PC-3 (cell line): ENCODE results near the gene PACRGL. TPM values are rescaled to one million over a fixed set of nuclear protein-coding genes. Genes with fewer than 3 reads are reported as not detected.
A peak's percentile ranks its signal among the peaks of the same experiment; 100 is the strongest.

Experiments used
- ATAC-seq: fragments of 200-7000 bp; cut with Tn5 transposase; 2 replicates; pipeline ENCODE4 v1.9.1; 2020; ENCODE audit warnings: mild to moderate bottlenecking, moderate library complexity
- BruUV-seq: library from RNA; stranded (reverse); fragments of 400-500 nt; replicated peaks from 2 replicates; lab custom pipeline; 2021; lab: Mats Ljungman, UMichigan
- CTCF ChIA-PET: fragments of 300-600 bp; sonication (Branson Sonifier 250); formaldehyde crosslinking; loops from one replicate; lab custom pipeline; 2022; ENCODE audit warnings: antibody characterized with exemption; lab: Charles Lee
- POLR2A ChIA-PET: fragments of 300-600 bp; sonication (Branson Sonifier 250); formaldehyde crosslinking; loops from one replicate; lab custom pipeline; 2022; ENCODE audit warnings: antibody characterized with exemption; ENCODE audit not compliant: unreplicated experiment; lab: Charles Lee
- DNase-seq: peaks from one replicate; pipeline ENCODE4 v3.0.0-alpha.2; 2015
- H2AFZ ChIP-seq: fragments of 300-600 bp; sonication (generic); 2 replicates; pipeline ENCODE4 v1.6.0; 2016; ENCODE audit warnings: antibody characterized with exemption, low read length
- H3F3A ChIP-seq: fragments of 300-600 bp; sonication (generic); one replicate; pipeline ENCODE4 v1.6.0; 2017; ENCODE audit warnings: antibody characterized with exemption, low read length, control low read depth, mild to moderate bottlenecking; ENCODE audit not compliant: unreplicated experiment
- H3K27ac ChIP-seq: fragments of 300-600 bp; sonication (generic); 2 replicates; pipeline ENCODE4 v1.5.1; 2016; ENCODE audit warnings: mild to moderate bottlenecking, low read length
- H3K27me3 ChIP-seq: fragments of 300-600 bp; sonication (generic); 2 replicates; pipeline ENCODE4 v1.6.1; 2016; ENCODE audit warnings: low read length, mixed read lengths
- H3K36me3 ChIP-seq: fragments of 300-600 bp; sonication (generic); 2 replicates; pipeline ENCODE4 v1.6.1; 2016; ENCODE audit warnings: low read depth, mixed run types, low read length, mixed read lengths
- H3K4me1 ChIP-seq: fragments of 300-600 bp; sonication (generic); 2 replicates; pipeline ENCODE4 v1.5.1; 2016; ENCODE audit warnings: low read length; ENCODE audit not compliant: insufficient read depth
- H3K4me2 ChIP-seq: fragments of 300-600 bp; sonication (generic); 2 replicates; pipeline ENCODE4 v1.6.0; 2016; ENCODE audit warnings: low read length
- H3K4me3 ChIP-seq: fragments of 300-600 bp; sonication (generic); 2 replicates; pipeline ENCODE4 v1.5.1; 2016; ENCODE audit warnings: mild to moderate bottlenecking, low read length, mixed read lengths
- H3K79me2 ChIP-seq: fragments of 300-600 bp; sonication (generic); 2 replicates; pipeline ENCODE4 v1.6.1; 2017; ENCODE audit warnings: low read length, mixed read lengths
- H3K9ac ChIP-seq: fragments of 300-600 bp; sonication (generic); 2 replicates; pipeline ENCODE4 v1.6.0; 2016; ENCODE audit warnings: mild to moderate bottlenecking, low read length
- H3K9me2 ChIP-seq: fragments of 300-600 bp; sonication (generic); replicated peaks from 2 replicates; pipeline ENCODE4 v1.6.1; 2016; ENCODE audit warnings: mixed run types, low read length, mixed read lengths
- H3K9me3 ChIP-seq: fragments of 300-600 bp; sonication (generic); 2 replicates; pipeline ENCODE4 v1.6.1; 2016; ENCODE audit warnings: low read length, mixed read lengths
- H4K20me1 ChIP-seq: fragments of 300-600 bp; sonication (generic); 2 replicates; pipeline ENCODE4 v1.6.1; 2016; ENCODE audit warnings: low read length, mixed read lengths
- CTCF ChIP-seq: fragments of 300-600 bp; sonication (generic); conservative IDR thresholded peaks from 2 replicates; pipeline ENCODE4 v1.5.1; 2017; ENCODE audit warnings: antibody characterized with exemption, low read depth, mild to moderate bottlenecking, low read length
- EZH2 ChIP-seq: fragments of 300-600 bp; sonication (generic); IDR thresholded peaks from one replicate; pipeline ENCODE4 v1.6.1; 2017; ENCODE audit warnings: antibody characterized with exemption, mild to moderate bottlenecking, low read length; ENCODE audit not compliant: unreplicated experiment
- EZH2phosphoT487 ChIP-seq: fragments of 300-600 bp; sonication (generic); IDR thresholded peaks from 2 replicates; pipeline ENCODE4 v1.6.1; 2018; ENCODE audit warnings: mild to moderate bottlenecking, antibody characterized with exemption, low read length, borderline replicate concordance
- intact Hi-C: fragments of 100-400 bp; cut with micrococcal nuclease; formaldehyde crosslinking; loops from 2 replicates; pipeline ENCODE4 v1.9.0; 2023
- total RNA-seq: library from RNA; depleted of rRNA; stranded (reverse); fragments of >200 nt; gene quantifications from 2 replicates; pipeline ENCODE4 v1.2.3, GENCODE V29; 2014

Gene PACRGL
- total RNA-seq, 1 experiment from 2014 or later = 25.9 TPM

GRCh38 chr4:20658456-20658855, 41.8 kb upstream of the PACRGL start:
- Histone ChIP-seq H3K9me3 (no peaks in the 10 kb centered on the region), H3K9me2 (no peaks in the 10 kb centered on the region), H3K9ac (no peak overlapping the region), H3K4me1 (peaks cover 19% of the 10 kb centered on the region), H2AFZ (no peak overlapping the region), H3K4me2 (no peak overlapping the region), H3F3A (no peaks in the 10 kb centered on the region), H3K36me3 (no peaks in the 10 kb centered on the region), H3K27ac (no peak overlapping the region), H3K27me3 (no peaks in the 10 kb centered on the region), H4K20me1 (no peaks in the 10 kb centered on the region), H3K4me3 (no peak overlapping the region), H3K79me2 (no peaks in the 10 kb centered on the region)
- ATAC-seq = no peak
- DNase-seq = peak; percentile 28
- POLR2A ChIA-PET = no interaction called here
- intact Hi-C loops = no loop called here
- no TSS peak for BruUV-seq
- TF ChIP-seq EZH2phosphoT487 (no peak), CTCF (no peak), EZH2 (no peak)
- CTCF ChIA-PET = no interaction called here

- DNase-seq = peak; percentile 56
- TF ChIP-seq EZH2 = no peak
- TF ChIP-seq CTCF = no peak
- no peak for TF ChIP-seq EZH2phosphoT487
- Histone ChIP-seq H3K79me2 (no peaks in the 10 kb centered on the region), H3K27me3 (no peaks in the 10 kb centered on the region), H3K27ac (no peak overlapping the region), H2AFZ (no peak overlapping the region), H3K36me3 (no peaks in the 10 kb centered on the region), H3K9me2 (no peaks in the 10 kb centered on the region), H3K4me3 (no peak overlapping the region), H3F3A (no peaks in the 10 kb centered on the region), H3K4me1 (peaks cover 19% of the 10 kb centered on the region), H3K9me3 (no peaks in the 10 kb centered on the region), H3K4me2 (peak overlapping the region; percentile 9; the same call in 1 of the 2 replicates), H4K20me1 (no peaks in the 10 kb centered on the region), H3K9ac (no peak overlapping the region)
- ATAC-seq = peak; percentile 60
- POLR2A ChIA-PET = no interaction called here
- no TSS peak for BruUV-seq
- CTCF ChIA-PET = no interaction called here
- intact Hi-C loops = no loop called here
Measured at GRCh38 chr4:20662851-20663250, 37.4 kb upstream of the PACRGL start.

- no TSS peak for BruUV-seq
- no peak overlapping the region for H3K9ac ChIP-seq
- H4K20me1 ChIP-seq = no peaks in the 10 kb centered on the region
- no peaks in the 10 kb centered on the region for H3K79me2 ChIP-seq
- H3K36me3 ChIP-seq = no peaks in the 10 kb centered on the region
- H2AFZ ChIP-seq = no peak overlapping the region
- no peaks in the 10 kb centered on the region for H3K9me2 ChIP-seq
- DNase-seq (no peak), ATAC-seq (no peak)
- intact Hi-C loops = no loop called here
- no peaks in the 10 kb centered on the region for H3F3A ChIP-seq
- no peaks in the 10 kb centered on the region for H3K27me3 ChIP-seq
- H3K4me3 ChIP-seq = no peak overlapping the region
- no peaks in the 10 kb centered on the region for H3K9me3 ChIP-seq
- ChIA-PET CTCF (no interaction called here), POLR2A (no interaction called here)
- H3K4me1 ChIP-seq = peaks cover 10% of the 10 kb centered on the region
- no peak overlapping the region for H3K27ac ChIP-seq
- H3K4me2 ChIP-seq = no peak overlapping the region
- TF ChIP-seq EZH2 (no peak), CTCF (no peak), EZH2phosphoT487 (no peak)
Measured at GRCh38 chr4:20666012-20666860, 34.0 kb upstream of the PACRGL start.
